HepG2 (cell line): ENCODE data around the gene MAPK14. TPM values are rescaled to one million over a fixed set of nuclear protein-coding genes. Genes with fewer than 3 reads are reported as not detected.

Experiments used
- ATAC-seq: fragments of 200-7000 bp; cut with Tn5 transposase; 3 replicates; pipeline ENCODE4 v1.9.1; 2020; ENCODE audit warnings: mild to moderate bottlenecking, moderate library complexity
- BruUV-seq: library from RNA; stranded (reverse); fragments of 400-500 nt; replicated peaks from 2 replicates; lab custom pipeline; 2021; lab: Mats Ljungman, UMichigan
- CTCF ChIA-PET: fragments of 300-600 bp; formaldehyde crosslinking; extraction: SDS; loops from one replicate; lab custom pipeline; 2021; ENCODE audit warnings: low total read pairs, inconsistent platforms, low intra/inter-chr PET ratio; lab: Yijun Ruan, JAX
- POLR2A ChIA-PET: fragments of 350-600 bp; sonication (Branson Sonifier 250); formaldehyde crosslinking; loops from one replicate; lab custom pipeline; 2020; ENCODE audit warnings: antibody characterized with exemption, inconsistent platforms; lab: Yijun Ruan, JAX
- DNase-seq: peaks from one replicate; pipeline ENCODE4 v3.0.0-alpha.2; 2015; ENCODE audit warnings: low spot score
- FAIRE-seq: peaks from 3 replicates; lab custom pipeline; 2011; peaks lifted over from hg19 to GRCh38; lab: Jason Lieb, UNC
- H2AFZ ChIP-seq: one replicate; pipeline ENCODE4 v1.6.1; 2011; ENCODE audit warnings: low read length, inconsistent platforms
- H3K27ac ChIP-seq: fragments of 300-600 bp; 3 replicates; pipeline ENCODE4 v1.8.0; 2011; ENCODE audit warnings: mixed run types, mild to moderate bottlenecking, mixed read lengths, low read length, inconsistent platforms; ENCODE audit not compliant: insufficient read depth; ENCODE audit errors: extremely low read length
- H3K27me3 ChIP-seq, 2 experiments: fragments of 200-600 bp in 1 of 2; 2 replicates in 1 of 2; 3 replicates in 1 of 2; pipeline versions ENCODE4 v1.6.0 to v1.8.0; 2011; ENCODE audit warnings: low read length in 2 of 2, mild to moderate bottlenecking in 2 of 2, moderate library complexity in 2 of 2, inconsistent platforms in 1 of 2; ENCODE audit not compliant: insufficient read depth in 2 of 2, control insufficient read depth in 1 of 2
- H3K36me3 ChIP-seq, 2 experiments: fragments of 200-600 bp in 1 of 2; replicated peaks in 1 of 2; 2 replicates in 1 of 2; 3 replicates in 1 of 2; pipeline versions ENCODE4 v1.5.1 to v1.8.0; 2011; ENCODE audit warnings: low read length in 2 of 2, inconsistent platforms in 1 of 2; ENCODE audit not compliant: insufficient read depth in 2 of 2, control insufficient read depth in 1 of 2
- H3K4me1 ChIP-seq: 2 replicates; pipeline ENCODE4 v1.5.1; 2012; ENCODE audit warnings: low read length, inconsistent platforms; ENCODE audit not compliant: insufficient read depth
- H3K4me2 ChIP-seq: 2 replicates; pipeline ENCODE4 v1.6.0; 2011; ENCODE audit warnings: low read depth, low read length, inconsistent platforms
- H3K4me3 ChIP-seq, 3 experiments: fragments of 200-600 bp in 1 of 3; sonication (generic), shearing (Covaris generic) in 1 of 3; replicated peaks in 1 of 3; 2 replicates each; pipeline ENCODE4 v1.5.1; 2011 to 2016; ENCODE audit warnings: low read length in 3 of 3, inconsistent platforms in 2 of 3, low read depth in 2 of 3, mild to moderate bottlenecking in 2 of 3, control low read depth in 1 of 3, mixed read lengths in 1 of 3; ENCODE audit not compliant: insufficient read depth in 1 of 3
- H3K79me2 ChIP-seq: one replicate; pipeline ENCODE4 v1.6.1; 2011; ENCODE audit warnings: low read length, inconsistent platforms; ENCODE audit not compliant: insufficient read depth
- H3K9ac ChIP-seq: 2 replicates; pipeline ENCODE4 v1.6.0; 2011; ENCODE audit warnings: mild to moderate bottlenecking, low read depth, low read length, inconsistent platforms; ENCODE audit not compliant: insufficient read depth
- H3K9me3 ChIP-seq: 2 replicates; pipeline ENCODE4 v1.5.1; 2012; ENCODE audit warnings: mild to moderate bottlenecking, low read length
- H4K20me1 ChIP-seq: 2 replicates; pipeline ENCODE4 v1.6.0; 2011; ENCODE audit warnings: inconsistent platforms, mild to moderate bottlenecking, low read length, moderate library complexity; ENCODE audit not compliant: insufficient read depth
- BRF2 ChIP-seq: sonication (generic); formaldehyde crosslinking; IDR thresholded peaks from 2 replicates; pipeline ENCODE4 v1.8.1; 2022; ENCODE audit warnings: mild to moderate bottlenecking, missing genetic modification reagents
- DBP ChIP-seq: sonication (generic); formaldehyde crosslinking; IDR thresholded peaks from 2 replicates; pipeline ENCODE4 v1.4.0; 2020; ENCODE audit warnings: missing genetic modification reagents; ENCODE audit errors: not compliant biosample characterization
- DRAP1 ChIP-seq: IDR thresholded peaks from 2 replicates; pipeline ENCODE4 v1.6.1; 2016; ENCODE audit warnings: missing genetic modification reagents, missing compliant biosample characterization
- GTF3A ChIP-seq: sonication (generic); formaldehyde crosslinking; conservative IDR thresholded peaks from 2 replicates; pipeline ENCODE4 v1.4.0; 2020; ENCODE audit warnings: mild to moderate bottlenecking, missing genetic modification reagents
- IKZF1 ChIP-seq: fragments of 450-650 bp; IDR thresholded peaks from 2 replicates; pipeline ENCODE4 v1.7.1; 2016
- MED8 ChIP-seq: sonication (generic); formaldehyde crosslinking; IDR thresholded peaks from 2 replicates; pipeline ENCODE4 v1.8.1; 2023; ENCODE audit warnings: mild to moderate bottlenecking, missing genetic modification reagents; ENCODE audit not compliant: insufficient replicate concordance
- MLLT10 ChIP-seq: sonication (generic); formaldehyde crosslinking; IDR thresholded peaks from 2 replicates; pipeline ENCODE4 v1.4.0; 2020; ENCODE audit warnings: missing genetic modification reagents
- MTF2 ChIP-seq: sonication (generic); formaldehyde crosslinking; IDR thresholded peaks from 2 replicates; pipeline ENCODE4 v1.5.0; 2020; ENCODE audit warnings: missing genetic modification reagents, borderline replicate concordance
- NR1H2 ChIP-seq: sonication (generic); formaldehyde crosslinking; IDR thresholded peaks from 2 replicates; pipeline ENCODE4 v1.8.1; 2022; ENCODE audit warnings: low read depth, missing genetic modification reagents, borderline replicate concordance
- RARG ChIP-seq: sonication (generic); formaldehyde crosslinking; IDR thresholded peaks from 2 replicates; pipeline ENCODE4 v1.4.0; 2020; ENCODE audit warnings: low read depth, mild to moderate bottlenecking, missing genetic modification reagents
- SP4 ChIP-seq: sonication (generic); formaldehyde crosslinking; IDR thresholded peaks from 2 replicates; pipeline ENCODE4 v1.8.1; 2023; ENCODE audit warnings: mild to moderate bottlenecking, missing genetic modification reagents
- TCF12 ChIP-seq, 2 experiments: fragments of 450-650 bp in 1 of 2; sonication (generic) in 1 of 2; formaldehyde crosslinking in 1 of 2; IDR thresholded peaks; 2 replicates each; pipeline versions ENCODE4 v1.6.1 to v1.8.0; 2017 to 2022; ENCODE audit warnings: antibody characterized with exemption in 1 of 2, mild to moderate bottlenecking in 1 of 2, missing genetic modification reagents in 1 of 2, moderate library complexity in 1 of 2
- XRCC5 ChIP-seq: fragments of 200-400 bp; formaldehyde crosslinking; optimal IDR thresholded peaks from 2 replicates; pipeline ENCODE3; 2017; ENCODE audit warnings: mild to moderate bottlenecking, low read length
- ZNF142 ChIP-seq: sonication (generic); formaldehyde crosslinking; IDR thresholded peaks from 2 replicates; pipeline ENCODE4 v1.4.0; 2020; ENCODE audit warnings: missing genetic modification reagents
- ZNF460 ChIP-seq: sonication (generic); formaldehyde crosslinking; IDR thresholded peaks from 2 replicates; pipeline ENCODE4 v1.5.1; 2020; ENCODE audit warnings: missing genetic modification reagents, mild to moderate bottlenecking, borderline replicate concordance
- ZNF776 ChIP-seq: sonication (generic); formaldehyde crosslinking; IDR thresholded peaks from 2 replicates; pipeline ENCODE4 v1.4.0; 2020; ENCODE audit warnings: mild to moderate bottlenecking, missing genetic modification reagents
- WGBS: methylation state at CpG from one replicate; pipeline ENCODE4 v1.1.6; 2017; ENCODE audit warnings: low lambda C conversion rate; 5-methylcytosine and 5-hydroxymethylcytosine counted together
- in situ Hi-C: cut with HindIII; loops from 2 replicates; pipeline ENCODE4 v1.10.0; 2017; ENCODE audit warnings: low pct_unique_long_range_greater_than_20kb; ENCODE audit not compliant: extremely low pct_ligation_motif_present
- intact Hi-C: fragments of 100-400 bp; cut with micrococcal nuclease; formaldehyde crosslinking; loops from one replicate; pipeline ENCODE4 v1.10.0; 2022; ENCODE audit not compliant: unreplicated experiment
- polyA plus RNA-seq, 8 experiments: library from polyadenylated mRNA; depleted of rRNA in 3 of 8; stranded (reverse) in 7 of 8; unstranded in 1 of 8; fragments of >200 nt; fragmentation: Illumina TruSeq in 4 of 8; extraction: Trizol in 4 of 8; gene quantifications; 2 replicates each; pipeline versions ENCODE4 v1.2.1 to v1.2.3, GENCODE V29; 2011 to 2016; ENCODE audit warnings: low read depth in 4 of 8, missing spikeins in 1 of 8, mixed read lengths in 1 of 8; ENCODE audit not compliant: insufficient read depth in 1 of 8
- total RNA-seq, 5 experiments: library from RNA; depleted of rRNA; stranded (reverse); fragments of >200 nt; fragmentation: Illumina TruSeq; extraction: Trizol; gene quantifications; 2 replicates each; pipeline ENCODE4 v1.2.3, GENCODE V29; 2016; ENCODE audit warnings: low read depth in 1 of 5

The MAPK14 gene
- total and polyA plus RNA-seq, 2 of the 13 experiments (the other 11 are each of a cell fraction or from before 2014, with no cell fraction given) = 66.3 to 67.3 TPM

- Histone ChIP-seq H4K20me1 (no peaks in the 10 kb centered on the region), H3K36me3 (peaks cover 6 to 30% of the 10 kb centered on the region in 2 experiments), H3K4me1 (peaks cover 59% of the 10 kb centered on the region), H2AFZ (no peak overlapping the region), H3K9ac (peak overlapping the region; percentile 93; the same call in 1 of the 2 replicates), H3K27me3 (no peaks in the 10 kb centered on the region), H3K4me2 (peak overlapping the region; percentile 100), H3K4me3 (peak overlapping the region; percentile 75 to 92 (median 75); a peak in 5 of 6 replicates), H3K79me2 (no peaks in the 10 kb centered on the region), H3K9me3 (no peaks in the 10 kb centered on the region), H3K27ac (no peak overlapping the region)
- 96% methylated on average over 5 of the region's 5 CpGs for WGBS
- no peak for ATAC-seq
- in situ Hi-C loops (loop anchor here (5.0 kb wide), 1 partner anchor 65 kb away; the partner anchor contains the start of gene BRPF3), intact Hi-C loops (loop anchor here (5.0 kb wide), 1 partner anchor 170 kb away; no protein-coding TSS in a partner anchor)
- no peak for DNase-seq
- no TSS peak for BruUV-seq
- no peak for FAIRE-seq
- ChIA-PET CTCF (no interaction called here), POLR2A (interaction anchor here (1.0 to 4.3 kb wide), 18 partner anchors 8 to 717 kb away, joined by 3 to 45 read pairs (median 7); partner anchors contain the start of genes BRPF3 and MAPK14)
- no peak for TF ChIP-seq DRAP1 (CRISPR knock-in tag)
- TF ChIP-seq ZNF776 (CRISPR knock-in tag) = no peak
- TF ChIP-seq MED8 (CRISPR knock-in tag) = peak; percentile 26
- no peak for TF ChIP-seq TCF12 (IDR thresholded peaks at IDR 0.05)
- TF ChIP-seq TCF12 (CRISPR knock-in tag; IDR thresholded peaks at IDR 0.05) = no peak
- TF ChIP-seq DBP (CRISPR knock-in tag) = no peak
- no peak for TF ChIP-seq BRF2 (CRISPR knock-in tag)
- TF ChIP-seq ZNF142 (CRISPR knock-in tag) = no peak
- TF ChIP-seq MTF2 (CRISPR knock-in tag) = peak; percentile 9; the same call in 1 of the 2 replicates
- TF ChIP-seq ZNF460 (CRISPR knock-in tag) = no peak
- no peak for TF ChIP-seq RARG (CRISPR knock-in tag)
- no peak for TF ChIP-seq NR1H2 (CRISPR knock-in tag)
- no peak for TF ChIP-seq MLLT10 (CRISPR knock-in tag)
- no peak for TF ChIP-seq IKZF1
- no peak for TF ChIP-seq XRCC5
- no peak for TF ChIP-seq GTF3A (CRISPR knock-in tag)
- peak; percentile 73; the same call in 1 of the 2 replicates for TF ChIP-seq SP4 (CRISPR knock-in tag)
Measured at GRCh38 chr6:36132246-36132895, 104.8 kb downstream of the MAPK14 start.
